HepG2 (cell line): ENCODE data around the gene RPH3AL. TPM values are rescaled to one million over a fixed set of nuclear protein-coding genes. Genes with fewer than 3 reads are reported as not detected.

Source experiments
- ASH2L ChIP-seq: fragments of 300-600, 200-600 bp; sonication (generic); IDR thresholded peaks from 2 replicates; pipeline ENCODE4 v1.7.0; 2017; ENCODE audit warnings: low read depth, mild to moderate bottlenecking, moderate library complexity, mixed read lengths, low read length; ENCODE audit not compliant: insufficient read length
- CBX5 ChIP-seq: sonication (generic); formaldehyde crosslinking; IDR thresholded peaks from 2 replicates; pipeline ENCODE4 v1.4.0; 2020; ENCODE audit warnings: missing genetic modification reagents, borderline replicate concordance
- CCDC6 ChIP-seq: sonication (generic); formaldehyde crosslinking; IDR thresholded peaks from 2 replicates; pipeline ENCODE4 v1.8.1; 2022; ENCODE audit warnings: mild to moderate bottlenecking, missing genetic modification reagents, moderate library complexity
- FOXA1 ChIP-seq, 2 experiments: fragments of 450-650 bp in 1 of 2; sonication (generic) in 1 of 2; formaldehyde crosslinking in 1 of 2; IDR thresholded peaks; 2 replicates each; pipeline versions ENCODE4 v1.4.0 to v1.6.1; 2016 to 2020; ENCODE audit warnings: missing genetic modification reagents in 1 of 2
- FOXK1 ChIP-seq: sonication (generic); formaldehyde crosslinking; IDR thresholded peaks from 2 replicates; pipeline ENCODE4 v1.4.0; 2020; ENCODE audit warnings: low read depth, missing genetic modification reagents, borderline replicate concordance
- HNRNPLL ChIP-seq: fragments of 200-400 bp; formaldehyde crosslinking; IDR thresholded peaks from 2 replicates; pipeline ENCODE4 v1.6.1; 2017; ENCODE audit warnings: mild to moderate bottlenecking, low read depth, low read length; ENCODE audit not compliant: poor library complexity, severe bottlenecking
- NFIC ChIP-seq: IDR thresholded peaks from 2 replicates; pipeline ENCODE4 v1.6.1; 2012; ENCODE audit warnings: mild to moderate bottlenecking, low read length, inconsistent platforms
- NFRKB ChIP-seq: fragments of 450-650 bp; IDR thresholded peaks from 2 replicates; pipeline ENCODE4 v1.6.1; 2017
- NR2F2 ChIP-seq: IDR thresholded peaks from 2 replicates; pipeline ENCODE4 v1.6.1; 2012; ENCODE audit warnings: low read depth, inconsistent platforms, borderline replicate concordance
- SAP130 ChIP-seq: IDR thresholded peaks from 2 replicates; pipeline ENCODE4 v1.6.1; 2016; ENCODE audit warnings: low read depth
- ZFX ChIP-seq: sonication (generic); formaldehyde crosslinking; IDR thresholded peaks from 2 replicates; pipeline ENCODE4 v1.4.0; 2020; ENCODE audit warnings: mild to moderate bottlenecking, low read depth, missing genetic modification reagents, moderate library complexity
- ZNF564 ChIP-seq: sonication (generic); formaldehyde crosslinking; IDR thresholded peaks from 2 replicates; pipeline ENCODE4 v1.8.1; 2023; ENCODE audit warnings: mild to moderate bottlenecking, missing genetic modification reagents
- ZNF766 ChIP-seq: sonication (generic); formaldehyde crosslinking; IDR thresholded peaks from 2 replicates; pipeline ENCODE4 v1.5.0; 2020; ENCODE audit warnings: missing genetic modification reagents, borderline replicate concordance
- ZNF777 ChIP-seq: sonication (generic); formaldehyde crosslinking; IDR thresholded peaks from 2 replicates; pipeline ENCODE4 v1.4.0; 2020; ENCODE audit warnings: missing genetic modification reagents
- ZNF788 ChIP-seq: sonication (generic); formaldehyde crosslinking; IDR thresholded peaks from 2 replicates; pipeline ENCODE4 v1.5.0; 2020; ENCODE audit warnings: mild to moderate bottlenecking, missing genetic modification reagents, borderline replicate concordance
- polyA plus RNA-seq, 8 experiments: library from polyadenylated mRNA; depleted of rRNA in 3 of 8; stranded (reverse) in 7 of 8; unstranded in 1 of 8; fragments of >200 nt; fragmentation: Illumina TruSeq in 4 of 8; extraction: Trizol in 4 of 8; gene quantifications; 2 replicates each; pipeline versions ENCODE4 v1.2.1 to v1.2.3, GENCODE V29; 2011 to 2016; ENCODE audit warnings: low read depth in 4 of 8, missing spikeins in 1 of 8, mixed read lengths in 1 of 8; ENCODE audit not compliant: insufficient read depth in 1 of 8
- total RNA-seq, 5 experiments: library from RNA; depleted of rRNA; stranded (reverse); fragments of >200 nt; fragmentation: Illumina TruSeq; extraction: Trizol; gene quantifications; 2 replicates each; pipeline ENCODE4 v1.2.3, GENCODE V29; 2016; ENCODE audit warnings: low read depth in 1 of 5
- TF ChIP-seq, protein P1 (sequence below): IDR thresholded peaks from 2 replicates; pipeline ENCODE4 v1.4.0; 2020; ENCODE audit warnings: mild to moderate bottlenecking, missing genetic modification reagents
- TF ChIP-seq, protein P2 (sequence below): sonication (generic); formaldehyde crosslinking; IDR thresholded peaks from 2 replicates; pipeline ENCODE4 v1.5.0; 2020; ENCODE audit warnings: mild to moderate bottlenecking, missing genetic modification reagents
- TF ChIP-seq, protein P3 (sequence below): IDR thresholded peaks from 2 replicates; pipeline ENCODE4 v1.6.1; 2012; ENCODE audit warnings: low read depth, low read length, improper control_type of control experiment
- TF ChIP-seq, protein P4 (sequence below): sonication (generic); formaldehyde crosslinking; IDR thresholded peaks from 2 replicates; pipeline ENCODE4 v1.8.0; 2022; ENCODE audit warnings: missing genetic modification reagents, mild to moderate bottlenecking, inconsistent platforms, borderline replicate concordance
- TF ChIP-seq, protein P5 (sequence below): sonication (generic); formaldehyde crosslinking; IDR thresholded peaks from 2 replicates; pipeline ENCODE4 v1.4.0; 2020; ENCODE audit warnings: mild to moderate bottlenecking, missing genetic modification reagents

The RPH3AL gene
- total and polyA plus RNA-seq, 2 of the 13 experiments (the other 11 are each of a cell fraction or from before 2014, with no cell fraction given): 7.8 to 16.4 TPM

DNA sequence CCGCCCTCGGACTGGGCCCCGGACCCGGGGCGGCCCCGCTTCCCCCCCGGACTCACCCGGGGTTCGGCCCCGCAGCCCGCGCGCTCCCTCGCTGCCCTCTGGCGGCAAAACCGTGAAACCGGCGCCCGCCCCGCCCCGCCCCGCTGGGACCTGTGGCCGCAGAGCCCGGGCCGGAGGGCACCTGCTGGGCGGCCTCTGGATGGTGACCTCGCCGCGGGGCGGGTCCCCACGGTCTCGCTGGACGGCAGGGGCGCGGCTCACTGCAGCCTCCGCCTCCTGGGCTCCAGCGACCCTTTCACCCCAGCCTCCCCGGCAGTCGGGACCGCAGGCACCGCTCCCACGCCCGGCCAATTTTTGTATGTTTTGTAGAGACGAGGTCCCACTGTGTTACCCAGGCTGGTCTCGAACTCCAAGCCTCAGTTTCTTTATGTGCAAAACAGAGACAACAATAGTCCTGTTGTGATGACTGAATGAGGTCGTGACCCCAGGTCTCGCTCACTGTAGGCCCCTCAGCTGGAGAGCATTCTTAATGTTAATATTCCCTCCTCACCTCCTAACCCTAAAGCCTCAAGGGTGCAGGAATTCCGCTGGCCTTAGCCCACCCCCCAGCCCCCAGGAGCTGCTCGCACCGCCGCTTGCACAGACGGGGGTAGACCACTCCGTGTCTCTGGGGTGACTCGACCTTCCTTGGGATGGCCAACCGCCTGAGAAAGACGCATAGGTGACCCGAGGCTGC lies 33.7 kb upstream of the RPH3AL start (continued):
- TF ChIP-seq, protein P1, sequence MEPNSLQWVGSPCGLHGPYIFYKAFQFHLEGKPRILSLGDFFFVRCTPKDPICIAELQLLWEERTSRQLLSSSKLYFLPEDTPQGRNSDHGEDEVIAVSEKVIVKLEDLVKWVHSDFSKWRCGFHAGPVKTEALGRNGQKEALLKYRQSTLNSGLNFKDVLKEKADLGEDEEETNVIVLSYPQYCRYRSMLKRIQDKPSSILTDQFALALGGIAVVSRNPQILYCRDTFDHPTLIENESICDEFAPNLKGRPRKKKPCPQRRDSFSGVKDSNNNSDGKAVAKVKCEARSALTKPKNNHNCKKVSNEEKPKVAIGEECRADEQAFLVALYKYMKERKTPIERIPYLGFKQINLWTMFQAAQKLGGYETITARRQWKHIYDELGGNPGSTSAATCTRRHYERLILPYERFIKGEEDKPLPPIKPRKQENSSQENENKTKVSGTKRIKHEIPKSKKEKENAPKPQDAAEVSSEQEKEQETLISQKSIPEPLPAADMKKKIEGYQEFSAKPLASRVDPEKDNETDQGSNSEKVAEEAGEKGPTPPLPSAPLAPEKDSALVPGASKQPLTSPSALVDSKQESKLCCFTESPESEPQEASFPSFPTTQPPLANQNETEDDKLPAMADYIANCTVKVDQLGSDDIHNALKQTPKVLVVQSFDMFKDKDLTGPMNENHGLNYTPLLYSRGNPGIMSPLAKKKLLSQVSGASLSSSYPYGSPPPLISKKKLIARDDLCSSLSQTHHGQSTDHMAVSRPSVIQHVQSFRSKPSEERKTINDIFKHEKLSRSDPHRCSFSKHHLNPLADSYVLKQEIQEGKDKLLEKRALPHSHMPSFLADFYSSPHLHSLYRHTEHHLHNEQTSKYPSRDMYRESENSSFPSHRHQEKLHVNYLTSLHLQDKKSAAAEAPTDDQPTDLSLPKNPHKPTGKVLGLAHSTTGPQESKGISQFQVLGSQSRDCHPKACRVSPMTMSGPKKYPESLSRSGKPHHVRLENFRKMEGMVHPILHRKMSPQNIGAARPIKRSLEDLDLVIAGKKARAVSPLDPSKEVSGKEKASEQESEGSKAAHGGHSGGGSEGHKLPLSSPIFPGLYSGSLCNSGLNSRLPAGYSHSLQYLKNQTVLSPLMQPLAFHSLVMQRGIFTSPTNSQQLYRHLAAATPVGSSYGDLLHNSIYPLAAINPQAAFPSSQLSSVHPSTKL (CRISPR knock-in tag): 0 out of 2 replicates have a peak, but pooled peaks have one; percentile 26
- TF ChIP-seq ASH2L (no peak), ZNF777 (CRISPR knock-in tag) (peak; percentile 93), ZNF766 (no peak), NFIC (no peak), NR2F2 (peak; percentile 28; the same call in 1 of the 2 replicates), ZNF788 (CRISPR knock-in tag) (no peak), ZFX (peak; percentile 59), ZNF564 (no peak), FOXK1 (CRISPR knock-in tag) (no peak; the same call in 1 of the 2 replicates), CBX5 (CRISPR knock-in tag) (no peak), FOXA1 (IDR thresholded peaks at IDR 0.05) (no peak), FOXA1 (CRISPR knock-in tag; IDR thresholded peaks at IDR 0.05) (no peak), NFRKB (no peak), SAP130 (peak; percentile 41; the same call in 1 of the 2 replicates), HNRNPLL (peak; percentile 40), CCDC6 (CRISPR knock-in tag) (no peak)
- TF ChIP-seq, protein P2, sequence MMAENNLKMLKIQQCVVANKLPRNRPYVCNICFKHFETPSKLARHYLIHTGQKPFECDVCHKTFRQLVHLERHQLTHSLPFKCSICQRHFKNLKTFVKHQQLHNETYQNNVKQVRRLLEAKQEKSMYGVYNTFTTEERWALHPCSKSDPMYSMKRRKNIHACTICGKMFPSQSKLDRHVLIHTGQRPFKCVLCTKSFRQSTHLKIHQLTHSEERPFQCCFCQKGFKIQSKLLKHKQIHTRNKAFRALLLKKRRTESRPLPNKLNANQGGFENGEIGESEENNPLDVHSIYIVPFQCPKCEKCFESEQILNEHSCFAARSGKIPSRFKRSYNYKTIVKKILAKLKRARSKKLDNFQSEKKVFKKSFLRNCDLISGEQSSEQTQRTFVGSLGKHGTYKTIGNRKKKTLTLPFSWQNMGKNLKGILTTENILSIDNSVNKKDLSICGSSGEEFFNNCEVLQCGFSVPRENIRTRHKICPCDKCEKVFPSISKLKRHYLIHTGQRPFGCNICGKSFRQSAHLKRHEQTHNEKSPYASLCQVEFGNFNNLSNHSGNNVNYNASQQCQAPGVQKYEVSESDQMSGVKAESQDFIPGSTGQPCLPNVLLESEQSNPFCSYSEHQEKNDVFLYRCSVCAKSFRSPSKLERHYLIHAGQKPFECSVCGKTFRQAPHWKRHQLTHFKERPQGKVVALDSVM (CRISPR knock-in tag): peak; percentile 82
- TF ChIP-seq, protein P3, sequence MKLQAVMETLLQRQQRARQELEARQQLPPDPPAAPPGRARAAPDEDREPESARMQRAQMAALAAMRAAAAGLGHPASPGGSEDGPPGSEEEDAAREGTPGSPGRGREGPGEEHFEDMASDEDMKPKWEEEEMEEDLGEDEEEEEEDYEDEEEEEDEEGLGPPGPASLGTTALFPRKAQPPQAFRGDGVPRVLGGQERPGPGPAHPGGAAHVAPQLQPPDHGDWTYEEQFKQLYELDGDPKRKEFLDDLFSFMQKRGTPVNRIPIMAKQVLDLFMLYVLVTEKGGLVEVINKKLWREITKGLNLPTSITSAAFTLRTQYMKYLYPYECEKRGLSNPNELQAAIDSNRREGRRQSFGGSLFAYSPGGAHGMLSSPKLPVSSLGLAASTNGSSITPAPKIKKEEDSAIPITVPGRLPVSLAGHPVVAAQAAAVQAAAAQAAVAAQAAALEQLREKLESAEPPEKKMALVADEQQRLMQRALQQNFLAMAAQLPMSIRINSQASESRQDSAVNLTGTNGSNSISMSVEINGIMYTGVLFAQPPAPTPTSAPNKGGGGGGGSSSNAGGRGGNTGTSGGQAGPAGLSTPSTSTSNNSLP: no peak
- TF ChIP-seq, protein P4, sequence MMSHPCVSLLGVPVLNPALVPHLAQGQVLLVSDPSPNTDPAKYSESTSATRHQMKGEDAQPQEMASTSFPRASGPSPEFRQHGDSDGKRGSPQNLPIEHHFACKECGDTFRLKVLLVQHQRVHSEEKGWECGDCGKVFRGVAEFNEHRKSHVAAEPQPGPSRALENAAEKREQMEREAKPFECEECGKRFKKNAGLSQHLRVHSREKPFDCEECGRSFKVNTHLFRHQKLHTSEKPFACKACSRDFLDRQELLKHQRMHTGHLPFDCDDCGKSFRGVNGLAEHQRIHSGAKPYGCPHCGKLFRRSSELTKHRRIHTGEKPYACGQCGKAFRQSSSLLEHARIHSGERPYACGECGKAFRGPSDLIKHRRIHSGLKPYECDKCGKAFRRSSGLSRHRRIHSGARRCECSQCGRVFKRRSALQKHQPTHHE (CRISPR knock-in tag): no peak
- TF ChIP-seq, protein P5, sequence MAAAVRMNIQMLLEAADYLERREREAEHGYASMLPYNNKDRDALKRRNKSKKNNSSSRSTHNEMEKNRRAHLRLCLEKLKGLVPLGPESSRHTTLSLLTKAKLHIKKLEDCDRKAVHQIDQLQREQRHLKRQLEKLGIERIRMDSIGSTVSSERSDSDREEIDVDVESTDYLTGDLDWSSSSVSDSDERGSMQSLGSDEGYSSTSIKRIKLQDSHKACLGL (CRISPR knock-in tag): 0 out of 2 replicates have a peak, but pooled peaks have one; percentile 30
